H4 (cell line): ENCODE data around the gene TSGA10. TPM values are rescaled to one million over a fixed set of nuclear protein-coding genes. Genes with fewer than 3 reads are reported as not detected.
"Not testable (repeated sequence)": the region's sequence is repeated elsewhere in the genome, so short reads cannot be mapped to it uniquely, and the experiment has no call there.

Experiments used
- DNase-seq: peaks from one replicate; pipeline ENCODE4 v3.0.0-alpha.2; 2015; ENCODE audit warnings: low spot score
- total RNA-seq: library from RNA; depleted of rRNA; stranded (reverse); fragments of >200 nt; shearing (Covaris generic); gene quantifications from 2 replicates; pipeline ENCODE4 v1.2.3, GENCODE V29; 2014

TSGA10 gene
- total RNA-seq, 1 experiment from 2014 or later, result 3.0 TPM

GRCh38 chr2:99067871-99068625 is 86.7 kb downstream of the TSGA10 start:
- DNase-seq, result no peak

- DNase-seq, result peak; percentile 78
These were observed 88.4 kb downstream of the TSGA10 start for GRCh38 chr2:99066075-99066958.

DNA sequence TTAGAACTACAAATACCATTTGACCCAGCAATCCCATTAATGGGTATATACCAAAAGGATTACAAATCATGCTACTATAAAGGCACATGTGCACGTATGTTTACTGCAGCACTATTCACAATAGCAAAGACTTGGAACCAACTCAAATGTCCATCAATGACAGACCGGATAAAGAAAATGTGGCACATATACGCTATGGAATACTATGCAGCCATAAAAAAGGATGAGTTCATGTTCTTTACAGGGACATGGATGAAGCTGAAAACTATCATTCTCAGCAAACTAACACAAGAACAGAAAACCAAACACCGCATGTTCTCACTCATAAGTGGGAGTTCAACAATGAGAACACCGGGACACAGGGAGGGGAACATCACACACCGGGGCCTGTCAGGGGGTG is 105.6 kb downstream of the TSGA10 start:
- not testable (repeated sequence) for DNase-seq

GRCh38 chr2:99040736-99041300 is 113.9 kb downstream of the TSGA10 start:
- DNase-seq, result peak; percentile 19

DNA sequence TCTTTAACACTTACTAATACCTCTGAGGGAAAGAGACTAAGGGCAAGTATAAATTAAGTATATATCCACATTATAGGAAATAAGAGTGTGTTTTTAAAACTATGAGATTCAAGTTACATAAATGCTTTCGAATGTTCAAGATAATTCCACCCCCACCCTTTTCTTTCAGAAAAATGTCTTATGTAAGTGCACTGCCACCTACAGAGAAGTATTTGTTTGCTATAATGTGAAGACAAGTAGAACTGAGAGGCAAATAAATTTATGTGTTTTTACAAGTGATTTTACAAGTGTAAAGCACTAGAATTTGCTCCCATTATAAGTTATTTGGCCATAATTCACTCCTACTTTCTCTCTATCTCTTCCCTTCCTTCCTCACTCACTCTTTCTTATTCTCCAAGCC is 118.8 kb downstream of the TSGA10 start:
- no peak for DNase-seq

DNA sequence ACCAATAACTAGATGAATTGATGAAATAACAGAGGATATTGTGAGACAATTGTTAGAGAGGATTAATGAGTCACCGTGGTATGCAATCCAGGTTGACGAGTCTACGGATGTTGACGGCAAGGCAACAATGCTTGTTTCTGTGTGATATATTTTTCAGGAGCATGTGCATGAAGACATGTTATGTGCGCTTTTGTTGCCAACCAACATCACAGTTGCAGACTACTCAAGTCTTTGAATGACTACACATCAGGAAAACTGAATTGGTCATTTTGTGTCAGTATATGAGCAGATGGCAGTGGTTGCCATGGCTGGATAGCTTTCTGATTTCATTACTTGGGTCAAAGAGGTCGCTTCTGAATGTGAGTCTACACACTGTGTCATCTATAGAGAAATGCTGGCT is 122.0 kb downstream of the TSGA10 start:
- no peak for DNase-seq

DNA sequence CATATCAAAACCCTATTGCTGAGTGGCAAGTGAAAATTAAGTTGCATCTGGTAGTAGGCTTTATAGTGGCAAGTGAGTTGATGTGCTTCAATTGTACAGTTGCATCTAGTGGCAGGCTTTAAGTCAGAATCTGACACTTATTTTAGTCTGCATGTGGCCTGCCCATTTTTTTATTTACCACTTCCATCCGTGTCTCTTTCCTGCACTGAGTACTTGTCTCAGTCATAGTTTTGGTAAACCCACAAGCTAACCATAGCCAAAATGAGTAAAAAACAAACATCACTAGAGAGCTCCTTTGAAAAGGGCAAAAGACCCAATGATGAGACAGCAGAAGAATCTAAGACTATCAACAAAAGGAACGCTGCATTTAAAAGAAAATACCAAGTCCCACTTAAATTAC is 122.7 kb downstream of the TSGA10 start:
- DNase-seq, result no peak

DNA sequence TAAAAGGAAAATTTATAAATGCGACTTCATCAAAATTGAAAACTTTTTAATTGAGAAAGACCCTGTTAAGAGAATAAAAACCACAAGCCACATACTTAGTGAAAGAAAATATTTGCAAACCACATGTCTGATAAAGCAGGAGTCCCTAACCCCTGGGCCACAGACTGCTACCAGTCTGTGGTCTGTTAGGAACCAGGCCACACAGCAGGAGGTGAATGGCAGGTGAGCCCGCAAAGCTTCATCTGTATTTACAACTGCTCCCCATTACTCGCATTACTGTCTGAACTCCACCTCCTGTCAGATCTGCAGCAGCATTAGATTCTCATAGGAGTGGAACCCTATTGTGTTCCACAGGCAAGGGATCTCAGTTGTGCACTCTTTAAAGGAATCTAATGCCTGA is 123.3 kb downstream of the TSGA10 start:
- no peak for DNase-seq

- DNase-seq, result no peak
These were observed 126.2 kb downstream of the TSGA10 start for GRCh38 chr2:99028558-99028957.

- DNase-seq, result no peak
These were observed 126.9 kb downstream of the TSGA10 start for GRCh38 chr2:99027856-99028255.

DNA sequence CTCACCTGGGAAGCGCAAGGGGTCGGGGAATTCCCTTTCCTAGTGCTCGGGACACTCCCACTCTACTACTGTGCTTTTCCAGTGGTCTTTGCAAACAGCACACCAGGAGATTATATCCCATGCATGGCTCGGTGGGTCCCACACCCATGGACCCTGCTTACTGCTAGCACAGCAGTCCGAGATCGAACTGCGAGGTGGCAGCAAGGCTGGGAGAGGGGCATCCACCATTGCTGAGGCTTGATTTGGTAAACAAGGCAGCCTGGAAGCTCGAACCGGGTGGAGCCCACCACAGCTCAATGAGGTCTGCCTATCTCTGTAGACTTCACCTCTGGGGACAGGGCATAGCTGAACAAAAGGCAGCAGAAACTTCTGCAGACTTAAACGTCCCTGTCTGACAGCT is 154.0 kb downstream of the TSGA10 start:
- no peak for DNase-seq

DNA sequence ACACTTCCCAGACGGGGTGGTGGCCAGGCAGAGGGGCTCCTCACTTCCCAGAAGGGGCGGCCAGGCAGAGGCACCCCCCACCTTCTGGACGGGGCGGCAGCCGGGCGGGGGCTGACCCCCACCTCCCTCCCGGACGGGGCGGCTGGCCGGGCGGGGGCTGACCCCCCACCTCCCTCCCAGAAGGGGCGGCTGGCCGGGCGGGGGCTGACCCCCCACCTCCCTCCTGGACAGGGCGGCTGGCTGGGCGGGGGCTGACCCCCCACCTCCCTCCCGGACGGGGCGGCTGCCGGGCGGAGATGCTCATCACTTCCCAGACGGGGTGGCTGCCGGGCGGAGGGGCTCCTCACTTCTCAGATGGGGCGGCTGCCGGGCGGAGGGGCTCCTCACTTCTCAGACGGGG is 166.0 kb downstream of the TSGA10 start:
- DNase-seq, result not testable (repeated sequence)

GRCh38 chr2:98985905-98986666 is 168.7 kb downstream of the TSGA10 start:
- no peak for DNase-seq

- no peak for DNase-seq
These were observed 179.1 kb downstream of the TSGA10 start for GRCh38 chr2:98975611-98976010.

DNA sequence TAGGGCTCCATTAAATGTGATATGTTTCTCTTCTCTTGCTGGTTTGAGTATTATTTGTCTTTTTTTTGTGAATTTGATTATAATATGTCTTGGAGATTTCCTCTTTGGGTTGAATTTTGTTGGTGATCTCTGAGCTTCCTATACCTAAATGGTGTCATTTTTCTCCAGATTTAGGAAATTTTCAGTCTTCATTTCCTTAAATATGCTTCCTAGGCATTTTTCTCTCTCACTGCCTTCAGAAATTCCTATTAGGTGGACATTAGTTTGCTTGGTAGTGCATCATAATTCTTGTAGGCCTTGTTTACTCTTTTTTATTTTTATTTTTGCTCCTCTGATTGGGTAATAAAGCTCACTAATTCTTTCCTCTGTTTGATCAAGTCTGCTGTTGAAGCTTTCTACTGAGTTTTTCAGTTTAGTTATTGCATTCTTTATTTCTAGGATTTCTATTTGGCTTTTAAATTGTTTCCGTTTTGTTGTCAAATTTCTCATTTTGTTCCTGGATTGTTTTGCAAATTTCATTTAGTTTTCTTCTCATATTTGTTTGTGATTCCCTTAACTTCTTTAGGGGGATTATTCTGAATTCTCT is 182.1 kb downstream of the TSGA10 start:
- no peak for DNase-seq

GRCh38 chr2:98959810-98960507 is 194.8 kb downstream of the TSGA10 start:
- DNase-seq, result no peak

GRCh38 chr2:98952966-98953365 is 201.8 kb downstream of the TSGA10 start:
- no peak for DNase-seq

DNA sequence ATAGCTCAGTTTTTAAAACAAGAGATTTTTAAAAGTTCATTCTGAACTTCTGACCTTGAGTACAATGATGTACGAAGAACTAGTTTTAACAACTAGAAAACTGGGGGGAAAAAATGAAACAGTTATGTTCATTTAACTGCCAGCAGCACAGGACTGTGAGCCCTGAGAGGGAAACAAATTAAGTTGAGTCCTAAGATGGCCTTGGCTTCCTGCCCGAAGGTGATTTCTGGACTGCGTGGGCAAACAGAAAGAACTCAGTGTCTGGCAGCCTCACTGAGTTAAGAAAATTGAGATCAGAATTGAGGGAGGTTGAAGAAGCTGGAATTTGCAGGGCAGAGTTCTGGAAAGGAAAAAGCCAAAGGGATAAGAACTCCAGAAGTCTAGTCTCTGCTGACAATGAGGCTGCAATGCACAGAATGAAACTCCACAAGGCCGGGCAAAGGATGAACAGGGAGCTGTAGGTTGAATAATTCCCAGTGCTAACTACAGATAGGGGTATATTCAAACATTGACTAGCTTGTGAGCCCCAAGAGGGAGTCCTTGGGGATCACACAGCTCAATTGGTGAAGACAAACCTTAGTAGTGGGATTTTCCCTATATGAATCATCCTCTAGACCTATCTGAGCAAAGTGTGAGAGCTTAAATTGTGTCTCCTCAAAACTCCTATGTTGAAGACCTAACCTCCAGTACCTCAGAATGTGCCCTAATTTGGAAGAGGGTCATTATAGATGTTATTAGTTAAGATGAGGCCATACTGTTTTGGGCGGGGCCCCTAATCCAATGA is 205.6 kb downstream of the TSGA10 start:
- no peak for DNase-seq

GRCh38 chr2:98947554-98947953 is 207.2 kb downstream of the TSGA10 start:
- no peak for DNase-seq
